SU-DHL-6 (cell line): ENCODE data around the gene SLC30A2.

ENCODE experiments used
- EZH2phosphoT487 ChIP-seq: fragments of 200-600 bp; sonication (generic), shearing (Covaris generic); conservative IDR thresholded peaks from 2 replicates; pipeline ENCODE4 v1.6.1; 2018; ENCODE audit warnings: mild to moderate bottlenecking, antibody characterized with exemption, low read length, moderate library complexity, mixed read lengths
- TF ChIP-seq, protein P1 (sequence below): fragments of 200-600 bp; sonication (generic); IDR thresholded peaks from one replicate; pipeline ENCODE4 v1.5.1; 2017; ENCODE audit warnings: antibody characterized with exemption, mild to moderate bottlenecking, low read length, moderate library complexity; ENCODE audit not compliant: insufficient read depth, poor library complexity, severe bottlenecking

- TF ChIP-seq, protein P1, sequence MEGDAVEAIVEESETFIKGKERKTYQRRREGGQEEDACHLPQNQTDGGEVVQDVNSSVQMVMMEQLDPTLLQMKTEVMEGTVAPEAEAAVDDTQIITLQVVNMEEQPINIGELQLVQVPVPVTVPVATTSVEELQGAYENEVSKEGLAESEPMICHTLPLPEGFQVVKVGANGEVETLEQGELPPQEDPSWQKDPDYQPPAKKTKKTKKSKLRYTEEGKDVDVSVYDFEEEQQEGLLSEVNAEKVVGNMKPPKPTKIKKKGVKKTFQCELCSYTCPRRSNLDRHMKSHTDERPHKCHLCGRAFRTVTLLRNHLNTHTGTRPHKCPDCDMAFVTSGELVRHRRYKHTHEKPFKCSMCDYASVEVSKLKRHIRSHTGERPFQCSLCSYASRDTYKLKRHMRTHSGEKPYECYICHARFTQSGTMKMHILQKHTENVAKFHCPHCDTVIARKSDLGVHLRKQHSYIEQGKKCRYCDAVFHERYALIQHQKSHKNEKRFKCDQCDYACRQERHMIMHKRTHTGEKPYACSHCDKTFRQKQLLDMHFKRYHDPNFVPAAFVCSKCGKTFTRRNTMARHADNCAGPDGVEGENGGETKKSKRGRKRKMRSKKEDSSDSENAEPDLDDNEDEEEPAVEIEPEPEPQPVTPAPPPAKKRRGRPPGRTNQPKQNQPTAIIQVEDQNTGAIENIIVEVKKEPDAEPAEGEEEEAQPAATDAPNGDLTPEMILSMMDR: no peak
- no peak for TF ChIP-seq EZH2phosphoT487
These were observed 14.2 kb downstream of the SLC30A2 start for GRCh38 chr1:26031611-26032220.
